GM13977 (cell line): ENCODE measurements around the gene PLEKHH3.

Source experiments
- DNase-seq: peaks from one replicate; pipeline ENCODE4 v3.0.0; 2012; ENCODE audit warnings: low spot score
- CTCF ChIP-seq: IDR thresholded peaks from 2 replicates; pipeline ENCODE4 v1.5.1; 2012; ENCODE audit warnings: mild to moderate bottlenecking, control low read depth; ENCODE audit not compliant: insufficient read depth; ENCODE audit errors: extremely low read depth, missing control alignments
- in situ Hi-C: fragments of 300-500 bp; cut with MboI; formaldehyde crosslinking; loops from one replicate; pipeline ENCODE4 v1.12.0; 2022; ENCODE audit warnings: low sequenced_read_pairs, low pct_unique_long_range_greater_than_20kb, mixed read lengths, inconsistent platforms; ENCODE audit not compliant: unreplicated experiment

PLEKHH3 gene

GRCh38 chr17:42682722-42683403 is 6.1 kb upstream of the PLEKHH3 start:
- TF ChIP-seq CTCF = no peak
- DNase-seq = peak; percentile 77
- in situ Hi-C loops = loop anchor here (10.0 kb wide), 1 partner anchor 108 kb away; the partner anchor contains the start of gene PSMC3IP

- no peak for TF ChIP-seq CTCF
- DNase-seq = peak; percentile 84
- in situ Hi-C loops = loop anchor here (10.0 kb wide), 1 partner anchor 107 kb away; the partner anchor contains the start of gene PSMC3IP
These were observed 5.4 kb upstream of the PLEKHH3 start, which contains the start of gene CNTNAP1 for GRCh38 chr17:42681976-42682721. TSS of gene CNTNAP1 (plus strand) at chr17:42682531. CDS start at chr17:42682830, 299 bp downstream.

- in situ Hi-C loops = loop anchor here (10.0 kb wide), 1 partner anchor 106 kb away; the partner anchor contains the start of gene PSMC3IP
- peak; percentile 60 for DNase-seq
- no peak for TF ChIP-seq CTCF
These were observed 3.6 kb upstream of the PLEKHH3 start for GRCh38 chr17:42680331-42680808.

- peak; percentile 89 for DNase-seq
- in situ Hi-C loops = loop anchor here (10.0 kb wide), 1 partner anchor 105 kb away; the partner anchor contains the start of gene PSMC3IP
- peak; percentile 92 for TF ChIP-seq CTCF
These were observed 2.9 kb upstream of the PLEKHH3 start for GRCh38 chr17:42679492-42680330.

- DNase-seq = peak; percentile 76
- peak; percentile 24 for TF ChIP-seq CTCF
- in situ Hi-C loops = no loop called here
These were observed 2.2 kb upstream of the PLEKHH3 start for GRCh38 chr17:42678951-42679491.
